Loucy (cell line): ENCODE measurements around the gene CBLC.

ENCODE experiments used
- EZH2phosphoT487 ChIP-seq: fragments of 200-600 bp; IDR thresholded peaks from 2 replicates; pipeline ENCODE4 v1.6.1; 2018; ENCODE audit warnings: antibody characterized with exemption, mild to moderate bottlenecking, moderate library complexity, borderline replicate concordance
- TF ChIP-seq, protein P1 (sequence below): fragments of 200-600 bp; sonication (generic); conservative IDR thresholded peaks from 2 replicates; pipeline ENCODE4 v1.5.1; 2014; ENCODE audit warnings: mild to moderate bottlenecking, antibody characterized with exemption, low read length

DNA sequence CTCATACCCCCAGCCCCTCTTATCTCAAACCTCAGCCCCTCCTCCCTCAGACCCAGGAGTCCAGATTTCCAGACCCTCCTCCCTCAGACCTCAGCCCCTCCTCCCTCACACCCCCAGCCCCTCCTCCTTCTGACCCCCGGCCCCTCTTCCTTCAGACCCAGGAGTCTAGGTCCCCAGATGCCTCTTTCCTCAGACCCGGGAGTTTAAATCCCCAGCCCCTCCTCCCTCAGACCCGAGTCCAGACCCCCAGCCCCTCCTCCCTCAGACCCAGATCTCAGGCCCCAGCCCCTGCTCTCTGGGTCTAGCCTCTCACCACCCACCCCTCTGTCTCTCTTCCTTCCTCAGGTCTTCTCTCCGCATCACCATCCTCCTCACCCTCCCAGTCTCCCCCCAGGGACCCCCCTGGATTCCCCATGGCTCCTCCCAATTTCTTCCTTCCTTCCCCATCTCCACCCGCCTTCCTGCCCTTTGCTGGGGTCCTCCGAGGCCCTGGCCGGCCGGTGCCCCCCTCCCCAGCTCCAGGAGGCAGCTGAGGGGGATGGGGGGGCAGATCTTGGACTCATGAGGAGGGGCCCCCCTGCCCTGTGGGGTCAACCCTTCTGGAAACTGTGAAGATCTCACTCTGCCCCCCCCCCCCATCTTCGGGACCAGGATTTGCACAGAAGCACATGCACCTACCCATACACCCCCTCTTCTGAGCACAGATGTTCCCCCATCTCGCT is 18.4 kb upstream of the CBLC start:
- TF ChIP-seq, protein P1, sequence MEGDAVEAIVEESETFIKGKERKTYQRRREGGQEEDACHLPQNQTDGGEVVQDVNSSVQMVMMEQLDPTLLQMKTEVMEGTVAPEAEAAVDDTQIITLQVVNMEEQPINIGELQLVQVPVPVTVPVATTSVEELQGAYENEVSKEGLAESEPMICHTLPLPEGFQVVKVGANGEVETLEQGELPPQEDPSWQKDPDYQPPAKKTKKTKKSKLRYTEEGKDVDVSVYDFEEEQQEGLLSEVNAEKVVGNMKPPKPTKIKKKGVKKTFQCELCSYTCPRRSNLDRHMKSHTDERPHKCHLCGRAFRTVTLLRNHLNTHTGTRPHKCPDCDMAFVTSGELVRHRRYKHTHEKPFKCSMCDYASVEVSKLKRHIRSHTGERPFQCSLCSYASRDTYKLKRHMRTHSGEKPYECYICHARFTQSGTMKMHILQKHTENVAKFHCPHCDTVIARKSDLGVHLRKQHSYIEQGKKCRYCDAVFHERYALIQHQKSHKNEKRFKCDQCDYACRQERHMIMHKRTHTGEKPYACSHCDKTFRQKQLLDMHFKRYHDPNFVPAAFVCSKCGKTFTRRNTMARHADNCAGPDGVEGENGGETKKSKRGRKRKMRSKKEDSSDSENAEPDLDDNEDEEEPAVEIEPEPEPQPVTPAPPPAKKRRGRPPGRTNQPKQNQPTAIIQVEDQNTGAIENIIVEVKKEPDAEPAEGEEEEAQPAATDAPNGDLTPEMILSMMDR = no peak
- TF ChIP-seq EZH2phosphoT487 = no peak
